HepG2 (cell line): ENCODE measurements around the gene BCL2L2. TPM values are rescaled to one million over a fixed set of nuclear protein-coding genes. Genes with fewer than 3 reads are reported as not detected.

Experiments used
- CHD4 ChIP-seq: fragments of 200-600 bp; sonication (generic); IDR thresholded peaks from 2 replicates; pipeline ENCODE4 v1.7.0; 2017; ENCODE audit warnings: mild to moderate bottlenecking, low read length, borderline replicate concordance
- GLMP ChIP-seq: sonication (generic); formaldehyde crosslinking; IDR thresholded peaks from 2 replicates; pipeline ENCODE4 v1.9.0; 2021; ENCODE audit warnings: missing genetic modification reagents, mild to moderate bottlenecking, borderline replicate concordance
- JUN ChIP-seq: sonication (generic); formaldehyde crosslinking; IDR thresholded peaks from 2 replicates; pipeline ENCODE4 v1.4.0; 2020; ENCODE audit warnings: mild to moderate bottlenecking, missing genetic modification reagents
- KDM2A ChIP-seq: sonication (generic); formaldehyde crosslinking; IDR thresholded peaks from 2 replicates; pipeline ENCODE4 v1.4.0; 2020; ENCODE audit warnings: low read depth, missing genetic modification reagents, borderline replicate concordance
- KDM5A ChIP-seq: fragments of 200-600 bp; sonication (generic); IDR thresholded peaks from 2 replicates; pipeline ENCODE4 v1.7.0; 2018; ENCODE audit warnings: antibody characterized with exemption, mild to moderate bottlenecking, low read length, borderline replicate concordance
- KLF15 ChIP-seq: sonication (generic); formaldehyde crosslinking; IDR thresholded peaks from 2 replicates; pipeline ENCODE4 v1.8.1; 2023; ENCODE audit warnings: borderline replicate concordance, mild to moderate bottlenecking, inconsistent platforms, missing genetic modification reagents, mixed read lengths
- NKX3-1 ChIP-seq: sonication (generic); formaldehyde crosslinking; IDR thresholded peaks from 2 replicates; pipeline ENCODE4 v1.5.0; 2020; ENCODE audit warnings: missing genetic modification reagents
- SNRNP70 ChIP-seq: fragments of 200-400 bp; formaldehyde crosslinking; IDR thresholded peaks from 2 replicates; pipeline ENCODE4 v1.6.1; 2017; ENCODE audit warnings: mild to moderate bottlenecking, low read depth, low read length, moderate library complexity
- SSRP1 ChIP-seq: IDR thresholded peaks from 2 replicates; pipeline ENCODE4 v1.6.1; 2016; ENCODE audit warnings: control low read depth
- SYNCRIP ChIP-seq: fragments of 200-400 bp; formaldehyde crosslinking; IDR thresholded peaks from 2 replicates; pipeline ENCODE4 v1.6.1; 2018; ENCODE audit warnings: mild to moderate bottlenecking, low read depth, low read length; ENCODE audit not compliant: insufficient read depth
- TBL1XR1 ChIP-seq: fragments of 150-350 bp; IDR thresholded peaks from 2 replicates; pipeline ENCODE4 v1.6.1; 2014; ENCODE audit warnings: borderline replicate concordance, low read length; ENCODE audit not compliant: partially characterized antibody
- TP53 ChIP-seq: sonication (generic); formaldehyde crosslinking; conservative IDR thresholded peaks from 2 replicates; pipeline ENCODE4 v1.4.0; 2020; ENCODE audit warnings: missing genetic modification reagents
- U2AF2 ChIP-seq: fragments of 200-400 bp; formaldehyde crosslinking; IDR thresholded peaks from 2 replicates; pipeline ENCODE4 v1.6.1; 2017; ENCODE audit warnings: low read depth, mild to moderate bottlenecking, low read length
- ZBTB7A ChIP-seq: sonication (generic); formaldehyde crosslinking; IDR thresholded peaks from 2 replicates; pipeline ENCODE4 v1.8.0; 2022; ENCODE audit warnings: mild to moderate bottlenecking, missing genetic modification reagents
- ZBTB8A ChIP-seq: sonication (generic); formaldehyde crosslinking; IDR thresholded peaks from 2 replicates; pipeline ENCODE4 v1.4.0; 2020; ENCODE audit warnings: mild to moderate bottlenecking, low read depth, missing genetic modification reagents, borderline replicate concordance
- ZNF207 ChIP-seq: fragments of 450-650 bp; IDR thresholded peaks from 2 replicates; pipeline ENCODE4 v1.6.1; 2016; ENCODE audit warnings: antibody characterized with exemption, borderline replicate concordance
- ZNF34 ChIP-seq: sonication (generic); formaldehyde crosslinking; IDR thresholded peaks from 2 replicates; pipeline ENCODE4 v1.4.0; 2020; ENCODE audit warnings: mild to moderate bottlenecking, missing genetic modification reagents, borderline replicate concordance
- ZNF382 ChIP-seq: sonication (generic); formaldehyde crosslinking; IDR thresholded peaks from 2 replicates; pipeline ENCODE4 v1.5.0; 2020; ENCODE audit warnings: missing genetic modification reagents, mild to moderate bottlenecking, borderline replicate concordance
- ZNF432 ChIP-seq: sonication (generic); formaldehyde crosslinking; IDR thresholded peaks from 2 replicates; pipeline ENCODE4 v1.5.0; 2020; ENCODE audit warnings: missing genetic modification reagents, mild to moderate bottlenecking, borderline replicate concordance
- ZNF558 ChIP-seq: sonication (generic); formaldehyde crosslinking; IDR thresholded peaks from 2 replicates; pipeline ENCODE4 v1.9.0; 2022; ENCODE audit warnings: mild to moderate bottlenecking, missing genetic modification reagents, borderline replicate concordance
- ZNF777 ChIP-seq: sonication (generic); formaldehyde crosslinking; IDR thresholded peaks from 2 replicates; pipeline ENCODE4 v1.4.0; 2020; ENCODE audit warnings: missing genetic modification reagents
- ZSCAN12 ChIP-seq: sonication (generic); formaldehyde crosslinking; IDR thresholded peaks from 2 replicates; pipeline ENCODE4 v1.9.0; 2021; ENCODE audit warnings: mild to moderate bottlenecking, missing genetic modification reagents
- ZSCAN20 ChIP-seq: sonication (generic); formaldehyde crosslinking; IDR thresholded peaks from 2 replicates; pipeline ENCODE4 v1.4.0; 2020; ENCODE audit warnings: missing genetic modification reagents, mild to moderate bottlenecking, borderline replicate concordance
- polyA plus RNA-seq, 8 experiments: library from polyadenylated mRNA; depleted of rRNA in 3 of 8; stranded (reverse) in 7 of 8; unstranded in 1 of 8; fragments of >200 nt; fragmentation: Illumina TruSeq in 4 of 8; extraction: Trizol in 4 of 8; gene quantifications; 2 replicates each; pipeline versions ENCODE4 v1.2.1 to v1.2.3, GENCODE V29; 2011 to 2016; ENCODE audit warnings: low read depth in 4 of 8, missing spikeins in 1 of 8, mixed read lengths in 1 of 8; ENCODE audit not compliant: insufficient read depth in 1 of 8
- total RNA-seq, 5 experiments: library from RNA; depleted of rRNA; stranded (reverse); fragments of >200 nt; fragmentation: Illumina TruSeq; extraction: Trizol; gene quantifications; 2 replicates each; pipeline ENCODE4 v1.2.3, GENCODE V29; 2016; ENCODE audit warnings: low read depth in 1 of 5
- TF ChIP-seq, protein P1 (sequence below): sonication (generic); formaldehyde crosslinking; IDR thresholded peaks from 2 replicates; pipeline ENCODE4 v1.5.0; 2020; ENCODE audit warnings: missing genetic modification reagents
- TF ChIP-seq, protein P2 (sequence below): IDR thresholded peaks from 2 replicates; pipeline ENCODE4 v1.6.1; 2012; ENCODE audit warnings: inconsistent platforms
- TF ChIP-seq, protein P3 (sequence below): sonication (generic); formaldehyde crosslinking; IDR thresholded peaks from 2 replicates; pipeline ENCODE4 v1.5.0; 2020; ENCODE audit warnings: mild to moderate bottlenecking, missing genetic modification reagents

Gene BCL2L2
- total and polyA plus RNA-seq, 2 of the 13 experiments (the other 11 are each of a cell fraction or from before 2014, with no cell fraction given), result 28.1 to 49.8 TPM

DNA sequence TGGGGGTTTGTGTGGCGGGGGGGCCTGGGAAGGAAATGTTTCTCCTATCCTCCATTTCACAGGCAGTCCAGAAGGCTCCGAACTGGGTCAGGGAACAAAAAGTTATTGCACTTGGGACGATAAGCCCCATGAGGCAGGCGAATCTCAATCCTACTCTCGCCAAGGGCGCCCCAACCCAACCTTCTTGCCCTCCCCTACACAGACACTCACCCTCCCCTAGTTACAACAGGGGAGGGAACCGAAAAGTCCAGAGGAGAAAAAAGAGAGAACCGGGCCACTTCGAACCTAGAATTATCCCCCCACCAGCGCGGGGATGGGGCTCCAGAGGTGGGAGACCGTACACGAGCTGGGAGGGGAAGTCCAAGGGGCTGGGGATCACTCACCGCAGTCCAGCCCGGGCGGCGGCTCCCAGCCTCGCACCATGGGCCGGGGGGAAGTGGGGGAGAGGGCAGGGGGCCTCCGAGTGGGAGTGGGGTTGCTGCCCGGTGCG, 21.1 kb upstream of the BCL2L2 start (continued):
- TF ChIP-seq, protein P1, sequence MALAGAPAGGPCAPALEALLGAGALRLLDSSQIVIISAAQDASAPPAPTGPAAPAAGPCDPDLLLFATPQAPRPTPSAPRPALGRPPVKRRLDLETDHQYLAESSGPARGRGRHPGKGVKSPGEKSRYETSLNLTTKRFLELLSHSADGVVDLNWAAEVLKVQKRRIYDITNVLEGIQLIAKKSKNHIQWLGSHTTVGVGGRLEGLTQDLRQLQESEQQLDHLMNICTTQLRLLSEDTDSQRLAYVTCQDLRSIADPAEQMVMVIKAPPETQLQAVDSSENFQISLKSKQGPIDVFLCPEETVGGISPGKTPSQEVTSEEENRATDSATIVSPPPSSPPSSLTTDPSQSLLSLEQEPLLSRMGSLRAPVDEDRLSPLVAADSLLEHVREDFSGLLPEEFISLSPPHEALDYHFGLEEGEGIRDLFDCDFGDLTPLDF (CRISPR knock-in tag), result no peak
- TF ChIP-seq KDM2A (CRISPR knock-in tag) (no peak; the same call in 1 of the 2 replicates), ZNF777 (CRISPR knock-in tag) (0 out of 2 replicates have a peak, but pooled peaks have one; percentile 61), ZNF432 (CRISPR knock-in tag) (no peak), SNRNP70 (no peak), ZNF34 (CRISPR knock-in tag) (no peak), KLF15 (CRISPR knock-in tag) (no peak), ZNF558 (CRISPR knock-in tag) (no peak; the same call in 1 of the 2 replicates), NKX3-1 (CRISPR knock-in tag) (no peak), SSRP1 (CRISPR knock-in tag) (no peak), TP53 (CRISPR knock-in tag) (no peak), ZNF207 (no peak), JUN (CRISPR knock-in tag) (no peak), ZBTB8A (CRISPR knock-in tag) (no peak), U2AF2 (no peak), ZSCAN12 (no peak), ZBTB7A (no peak), TBL1XR1 (no peak), SYNCRIP (no peak), KDM5A (peak; percentile 88; the same call in 1 of the 2 replicates), ZNF382 (CRISPR knock-in tag) (no peak), ZSCAN20 (CRISPR knock-in tag) (no peak; the same call in 1 of the 2 replicates), CHD4 (no peak), GLMP (CRISPR knock-in tag) (no peak)
- TF ChIP-seq, protein P2, sequence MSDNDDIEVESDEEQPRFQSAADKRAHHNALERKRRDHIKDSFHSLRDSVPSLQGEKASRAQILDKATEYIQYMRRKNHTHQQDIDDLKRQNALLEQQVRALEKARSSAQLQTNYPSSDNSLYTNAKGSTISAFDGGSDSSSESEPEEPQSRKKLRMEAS, result no peak; the same call in 1 of the 2 replicates
- TF ChIP-seq, protein P3, sequence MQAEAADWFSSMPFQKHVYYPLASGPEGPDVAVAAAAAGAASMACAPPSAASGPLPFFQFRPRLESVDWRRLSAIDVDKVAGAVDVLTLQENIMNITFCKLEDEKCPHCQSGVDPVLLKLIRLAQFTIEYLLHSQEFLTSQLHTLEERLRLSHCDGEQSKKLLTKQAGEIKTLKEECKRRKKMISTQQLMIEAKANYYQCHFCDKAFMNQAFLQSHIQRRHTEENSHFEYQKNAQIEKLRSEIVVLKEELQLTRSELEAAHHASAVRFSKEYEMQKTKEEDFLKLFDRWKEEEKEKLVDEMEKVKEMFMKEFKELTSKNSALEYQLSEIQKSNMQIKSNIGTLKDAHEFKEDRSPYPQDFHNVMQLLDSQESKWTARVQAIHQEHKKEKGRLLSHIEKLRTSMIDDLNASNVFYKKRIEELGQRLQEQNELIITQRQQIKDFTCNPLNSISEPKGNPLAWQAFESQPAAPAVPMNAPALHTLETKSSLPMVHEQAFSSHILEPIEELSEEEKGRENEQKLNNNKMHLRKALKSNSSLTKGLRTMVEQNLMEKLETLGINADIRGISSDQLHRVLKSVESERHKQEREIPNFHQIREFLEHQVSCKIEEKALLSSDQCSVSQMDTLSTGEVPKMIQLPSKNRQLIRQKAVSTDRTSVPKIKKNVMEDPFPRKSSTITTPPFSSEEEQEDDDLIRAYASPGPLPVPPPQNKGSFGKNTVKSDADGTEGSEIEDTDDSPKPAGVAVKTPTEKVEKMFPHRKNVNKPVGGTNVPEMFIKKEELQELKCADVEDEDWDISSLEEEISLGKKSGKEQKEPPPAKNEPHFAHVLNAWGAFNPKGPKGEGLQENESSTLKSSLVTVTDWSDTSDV, result peak; percentile 13; the same call in 1 of the 2 replicates
